ENCODE results near the gene NANOGP8.

The NANOGP8 gene

DNA sequence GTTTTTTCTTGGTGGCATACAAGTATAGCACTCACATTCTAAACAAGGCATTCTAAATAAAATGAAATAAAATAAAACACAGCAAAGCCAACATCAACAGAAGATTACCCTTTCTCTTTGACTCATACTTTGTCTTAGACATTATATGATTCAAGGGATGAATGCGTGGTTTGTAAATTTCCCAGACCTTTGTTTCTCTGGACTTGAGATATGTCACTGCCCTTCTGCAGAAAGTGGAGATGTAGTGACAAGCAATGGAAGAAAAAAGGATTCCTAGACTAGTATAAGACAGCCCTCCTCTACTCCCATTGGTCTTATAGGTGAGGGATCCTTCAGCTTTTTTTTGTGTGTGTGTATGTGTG, 22.4 kb downstream of the NANOGP8 start:
- CTCF ChIA-PET, result no interaction called here

DNA sequence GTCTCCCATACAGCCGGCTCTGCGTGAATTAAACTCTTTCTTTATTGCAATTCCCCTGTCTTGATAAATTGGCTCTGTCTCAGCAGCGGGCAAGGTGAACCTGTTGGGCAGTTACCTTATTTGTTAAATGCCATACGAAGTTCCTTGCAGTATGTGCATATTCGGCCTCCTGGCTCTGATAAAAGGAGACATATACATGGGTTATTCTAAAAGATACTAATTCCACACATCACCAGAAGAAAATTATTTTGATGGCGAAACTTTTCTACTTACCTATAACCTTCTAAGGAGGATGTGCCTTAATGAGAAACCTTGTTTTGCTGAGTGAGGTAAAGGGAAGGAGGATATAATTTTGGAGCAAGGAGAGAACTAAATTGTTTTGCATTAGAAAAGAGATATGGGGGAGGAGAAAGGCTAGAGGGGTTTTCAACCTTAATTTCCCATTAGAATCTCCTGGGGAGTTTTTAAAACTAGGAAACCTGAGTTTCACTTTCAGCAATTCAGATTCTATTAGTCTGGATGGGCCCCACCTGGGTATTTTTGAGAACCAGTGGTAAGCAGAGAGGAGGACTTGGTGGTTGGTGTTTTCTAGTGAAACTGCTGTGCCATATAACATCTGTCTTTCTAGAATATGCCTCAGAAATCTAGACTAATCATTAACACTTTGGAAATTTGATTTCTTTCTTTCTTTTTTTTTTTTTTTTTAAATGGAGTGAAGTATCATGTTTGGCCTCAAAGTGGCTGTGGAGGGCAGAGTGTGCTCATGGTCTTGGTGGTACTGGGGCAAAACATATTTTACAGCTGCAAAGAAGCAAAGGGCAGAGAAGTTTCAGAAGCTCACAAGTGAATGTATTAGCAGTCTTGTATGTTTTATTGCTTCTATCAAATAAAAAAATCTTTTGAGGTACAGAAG, 23.0 kb downstream of the NANOGP8 start:
- ChIA-PET CTCF (no interaction called here), POLR2A (no interaction called here)
- no peak for DNase-seq (ENCODE audit: extremely low spot score)
- TF ChIP-seq ZNF384 (IDR thresholded peaks at IDR 0.05), result no peak
- no peak for TF ChIP-seq L3MBTL2 (conservative IDR thresholded peaks at IDR 0.05)
- no peak for TF ChIP-seq FOXA1 (IDR thresholded peaks at IDR 0.05)
- no peak for TF ChIP-seq NFRKB (IDR thresholded peaks at IDR 0.05)
- no peak for TF ChIP-seq HDGF (IDR thresholded peaks at IDR 0.05; ENCODE audit: borderline replicate concordance)
- TF ChIP-seq FOXK2 (IDR thresholded peaks at IDR 0.05), result no peak
- TF ChIP-seq BHLHE40 (IDR thresholded peaks at IDR 0.05; ENCODE audit: borderline replicate concordance), result no peak
- TF ChIP-seq SUZ12 (IDR thresholded peaks at IDR 0.05), result no peak
- TF ChIP-seq, protein P1, sequence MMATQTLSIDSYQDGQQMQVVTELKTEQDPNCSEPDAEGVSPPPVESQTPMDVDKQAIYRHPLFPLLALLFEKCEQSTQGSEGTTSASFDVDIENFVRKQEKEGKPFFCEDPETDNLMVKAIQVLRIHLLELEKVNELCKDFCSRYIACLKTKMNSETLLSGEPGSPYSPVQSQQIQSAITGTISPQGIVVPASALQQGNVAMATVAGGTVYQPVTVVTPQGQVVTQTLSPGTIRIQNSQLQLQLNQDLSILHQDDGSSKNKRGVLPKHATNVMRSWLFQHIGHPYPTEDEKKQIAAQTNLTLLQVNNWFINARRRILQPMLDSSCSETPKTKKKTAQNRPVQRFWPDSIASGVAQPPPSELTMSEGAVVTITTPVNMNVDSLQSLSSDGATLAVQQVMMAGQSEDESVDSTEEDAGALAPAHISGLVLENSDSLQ (IDR thresholded peaks at IDR 0.05), result no peak
- no peak for TF ChIP-seq ELF4 (IDR thresholded peaks at IDR 0.05)
- TF ChIP-seq TARDBP (IDR thresholded peaks at IDR 0.05), result no peak
- TF ChIP-seq SP1 (IDR thresholded peaks at IDR 0.05), result no peak
- TF ChIP-seq LEF1 (IDR thresholded peaks at IDR 0.05; ENCODE audit: borderline replicate concordance), result no peak
- no peak for TF ChIP-seq CTBP1 (IDR thresholded peaks at IDR 0.05; ENCODE audit: borderline replicate concordance)
- TF ChIP-seq ARNT (IDR thresholded peaks at IDR 0.05), result no peak
- TF ChIP-seq FOXM1 (IDR thresholded peaks at IDR 0.05; ENCODE audit: borderline replicate concordance), result no peak

More for the DNA sequence above, 22.4 kb downstream of the NANOGP8 start:
- DNase-seq (ENCODE audit: extremely low spot score), result no peak
- POLR2A ChIA-PET, result no interaction called here
- TF ChIP-seq FOXK2 (IDR thresholded peaks at IDR 0.05) (no peak), NFRKB (IDR thresholded peaks at IDR 0.05) (no peak), L3MBTL2 (conservative IDR thresholded peaks at IDR 0.05) (no peak), SUZ12 (IDR thresholded peaks at IDR 0.05) (no peak), SP1 (IDR thresholded peaks at IDR 0.05) (no peak), BHLHE40 (IDR thresholded peaks at IDR 0.05; ENCODE audit: borderline replicate concordance) (no peak), FOXM1 (IDR thresholded peaks at IDR 0.05; ENCODE audit: borderline replicate concordance) (no peak), HDGF (IDR thresholded peaks at IDR 0.05; ENCODE audit: borderline replicate concordance) (no peak), ELF4 (IDR thresholded peaks at IDR 0.05) (no peak), TARDBP (IDR thresholded peaks at IDR 0.05) (no peak), ARNT (IDR thresholded peaks at IDR 0.05) (no peak), FOXA1 (IDR thresholded peaks at IDR 0.05) (no peak), LEF1 (IDR thresholded peaks at IDR 0.05; ENCODE audit: borderline replicate concordance) (no peak), ZNF384 (IDR thresholded peaks at IDR 0.05) (no peak)
- TF ChIP-seq, protein P1 (IDR thresholded peaks at IDR 0.05), result no peak

- TF ChIP-seq, protein P1 (IDR thresholded peaks at IDR 0.05), result no peak
- no peak for TF ChIP-seq L3MBTL2 (conservative IDR thresholded peaks at IDR 0.05)
- no peak for TF ChIP-seq FOXM1 (IDR thresholded peaks at IDR 0.05; ENCODE audit: borderline replicate concordance)
- TF ChIP-seq TARDBP (IDR thresholded peaks at IDR 0.05), result no peak
- no peak for TF ChIP-seq LEF1 (IDR thresholded peaks at IDR 0.05; ENCODE audit: borderline replicate concordance)
- no peak for TF ChIP-seq HDGF (IDR thresholded peaks at IDR 0.05; ENCODE audit: borderline replicate concordance)
- no peak for TF ChIP-seq SUZ12 (IDR thresholded peaks at IDR 0.05)
- no peak for TF ChIP-seq ELF4 (IDR thresholded peaks at IDR 0.05)
- no peak for TF ChIP-seq CTBP1 (IDR thresholded peaks at IDR 0.05; ENCODE audit: borderline replicate concordance)
- TF ChIP-seq ARNT (IDR thresholded peaks at IDR 0.05), result no peak
- TF ChIP-seq BHLHE40 (IDR thresholded peaks at IDR 0.05; ENCODE audit: borderline replicate concordance), result no peak
- no peak for TF ChIP-seq FOXA1 (IDR thresholded peaks at IDR 0.05)
- no peak for TF ChIP-seq FOXK2 (IDR thresholded peaks at IDR 0.05)
- no peak for TF ChIP-seq SP1 (IDR thresholded peaks at IDR 0.05)
- TF ChIP-seq ZNF384 (IDR thresholded peaks at IDR 0.05), result no peak
- no peak for TF ChIP-seq NFRKB (IDR thresholded peaks at IDR 0.05)
- CTCF ChIA-PET, result no interaction called here
- POLR2A ChIA-PET, result no interaction called here
These were observed 23.8 kb downstream of the NANOGP8 start for GRCh38 chr15:35061161-35061824.

GRCh38 chr15:35060591-35060990, 24.5 kb downstream of the NANOGP8 start:
- ChIA-PET CTCF (no interaction called here), POLR2A (no interaction called here)
- DNase-seq (ENCODE audit: extremely low spot score), result no peak
- no peak for TF ChIP-seq BHLHE40 (IDR thresholded peaks at IDR 0.05; ENCODE audit: borderline replicate concordance)
- TF ChIP-seq ARNT (IDR thresholded peaks at IDR 0.05), result no peak
- TF ChIP-seq FOXM1 (IDR thresholded peaks at IDR 0.05; ENCODE audit: borderline replicate concordance), result no peak
- TF ChIP-seq L3MBTL2 (conservative IDR thresholded peaks at IDR 0.05), result no peak
- no peak for TF ChIP-seq LEF1 (IDR thresholded peaks at IDR 0.05; ENCODE audit: borderline replicate concordance)
- no peak for TF ChIP-seq HDGF (IDR thresholded peaks at IDR 0.05; ENCODE audit: borderline replicate concordance)
- no peak for TF ChIP-seq CTBP1 (IDR thresholded peaks at IDR 0.05; ENCODE audit: borderline replicate concordance)
- no peak for TF ChIP-seq SUZ12 (IDR thresholded peaks at IDR 0.05)
- TF ChIP-seq TARDBP (IDR thresholded peaks at IDR 0.05), result no peak
- no peak for TF ChIP-seq FOXK2 (IDR thresholded peaks at IDR 0.05)
- TF ChIP-seq SP1 (IDR thresholded peaks at IDR 0.05), result no peak
- no peak for TF ChIP-seq FOXA1 (IDR thresholded peaks at IDR 0.05)

More at GRCh38 chr15:35061161-35061824, 23.8 kb downstream of the NANOGP8 start:
- no peak for DNase-seq (ENCODE audit: extremely low spot score)

- POLR2A ChIA-PET, result interaction anchor here (1.0 to 1.4 kb wide), 2 partner anchors 70 to 89 kb away, joined by 3 read pairs; partner anchors contain the start of genes AQR and ZNF770
- TF ChIP-seq ELF4 (IDR thresholded peaks at IDR 0.05) (no peak), BHLHE40 (IDR thresholded peaks at IDR 0.05; ENCODE audit: borderline replicate concordance) (no peak)
- CTCF ChIA-PET, result no interaction called here
- no peak for DNase-seq (ENCODE audit: extremely low spot score)
These were observed 26.5 kb downstream of the NANOGP8 start for GRCh38 chr15:35058534-35059054.
